LNCAP (cell line): ENCODE data around the gene GUK1.

Experiments
- CTCF ChIP-seq: fragments of 450-650 bp; IDR thresholded peaks from 2 replicates; pipeline ENCODE4 v1.5.1; 2017; ENCODE audit warnings: mild to moderate bottlenecking

Gene GUK1

DNA sequence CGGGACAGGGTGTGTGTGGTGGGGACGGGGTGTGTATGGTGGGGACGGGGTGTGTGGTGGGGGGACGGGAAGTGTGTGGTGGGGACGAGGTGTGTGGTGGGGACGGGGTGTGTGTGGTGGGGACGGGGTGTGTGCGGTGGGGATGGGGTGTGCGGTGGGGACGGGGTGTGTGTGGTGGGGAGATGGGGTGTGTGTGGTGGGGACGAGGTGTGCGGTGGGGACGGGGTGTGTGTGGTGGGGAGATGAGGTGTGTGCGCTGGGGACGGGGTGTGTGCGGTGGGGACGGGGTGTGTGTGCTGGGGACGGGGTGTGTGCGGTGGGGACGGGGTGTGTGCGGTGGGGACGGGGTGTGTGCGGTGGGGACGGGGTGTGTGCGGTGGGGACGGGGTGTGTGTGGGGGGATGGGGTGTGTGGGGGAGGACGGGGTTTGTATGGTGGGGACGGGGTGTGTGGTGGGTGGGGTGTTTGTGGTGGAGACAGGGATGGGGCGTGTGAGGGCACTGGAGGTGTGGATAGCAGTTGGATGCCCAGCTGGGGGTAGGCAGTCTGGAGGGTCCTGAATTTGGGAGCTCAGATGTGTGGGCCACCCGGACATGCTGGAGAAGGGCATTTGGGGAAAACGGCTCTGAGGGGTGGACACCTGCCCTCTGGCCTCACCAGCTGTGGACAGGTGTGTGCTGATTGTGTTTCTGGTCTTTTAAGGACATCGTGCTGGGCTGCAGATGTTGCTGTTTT is 42.4 kb downstream of the GUK1 start:
- no peak for TF ChIP-seq CTCF

DNA sequence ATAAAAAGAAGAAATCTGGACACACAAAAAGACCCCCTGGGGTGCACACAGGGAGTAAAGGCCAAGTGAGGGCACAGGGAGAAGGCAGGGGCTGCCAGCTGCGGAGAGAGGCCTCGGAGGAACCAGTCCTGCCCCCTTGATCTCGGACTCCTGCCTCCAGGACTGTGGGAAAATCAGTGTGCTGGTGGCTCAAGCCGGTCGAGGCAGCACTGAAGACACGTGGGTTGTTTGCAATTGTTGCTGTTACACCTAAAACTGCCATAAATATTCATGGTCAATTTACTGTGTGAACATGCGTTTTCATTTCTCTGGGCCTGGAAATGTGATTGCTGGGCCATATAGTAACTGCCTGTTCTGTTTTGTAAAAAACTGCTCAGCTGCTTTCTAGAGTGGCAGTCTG is 44.1 kb downstream of the GUK1 start:
- TF ChIP-seq CTCF = no peak

DNA sequence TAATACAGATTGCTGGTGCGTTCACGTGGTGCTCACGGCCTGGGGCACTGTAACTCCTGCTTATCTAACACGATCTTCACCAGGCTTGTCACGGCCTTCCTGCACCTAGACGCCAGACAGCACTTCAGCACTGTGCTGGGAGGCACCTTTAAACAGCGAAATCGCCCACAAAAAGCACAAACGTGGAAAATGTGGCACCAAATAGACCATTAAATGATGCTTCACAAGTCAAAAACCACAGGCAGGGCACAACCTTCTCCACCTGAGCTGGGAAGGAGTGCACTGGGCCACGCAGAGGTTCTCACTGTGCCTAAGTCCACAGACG is 45.5 kb downstream of the GUK1 start:
- TF ChIP-seq CTCF = no peak

GRCh38 chr1:228190182-228190581 is 50.1 kb downstream of the GUK1 start:
- TF ChIP-seq CTCF = no peak

DNA sequence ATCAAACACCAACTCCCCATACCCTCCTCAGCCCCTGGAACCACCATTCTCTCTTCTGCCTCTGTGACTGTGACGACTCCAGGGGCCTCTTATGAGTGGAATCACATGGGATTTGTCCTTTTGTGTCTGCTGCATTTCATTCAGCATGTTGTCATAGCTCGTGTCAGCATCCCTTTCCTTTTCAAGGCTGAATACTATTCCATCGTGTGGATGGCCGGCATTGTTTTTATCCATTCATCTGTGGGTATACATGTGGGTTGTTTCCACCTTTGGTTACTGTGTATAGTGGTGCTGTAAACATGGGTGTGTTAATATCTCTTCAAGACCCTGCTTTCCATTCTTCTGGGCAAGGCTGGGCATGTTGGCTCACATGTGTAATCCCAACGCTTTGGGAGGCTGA is 50.7 kb downstream of the GUK1 start:
- no peak for TF ChIP-seq CTCF

DNA sequence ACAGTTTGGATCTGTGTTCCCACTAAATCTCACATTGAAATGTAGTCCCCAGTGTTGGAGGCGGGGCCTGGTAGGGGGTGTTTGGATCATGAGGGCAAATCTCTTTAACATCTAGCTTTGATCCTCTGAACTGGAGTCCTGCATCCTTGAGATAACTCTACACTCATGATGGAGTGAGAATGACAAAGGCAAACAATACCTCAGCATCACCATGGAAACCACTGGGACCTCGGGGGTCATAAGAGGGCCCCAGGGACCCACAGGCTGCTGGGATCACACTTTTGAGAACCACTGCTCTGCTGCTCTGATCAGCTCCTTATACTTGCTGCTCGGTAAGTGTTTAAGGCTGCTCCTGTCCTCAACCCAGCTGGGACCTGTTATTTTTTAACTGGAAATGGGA is 54.4 kb downstream of the GUK1 start:
- no peak for TF ChIP-seq CTCF

DNA sequence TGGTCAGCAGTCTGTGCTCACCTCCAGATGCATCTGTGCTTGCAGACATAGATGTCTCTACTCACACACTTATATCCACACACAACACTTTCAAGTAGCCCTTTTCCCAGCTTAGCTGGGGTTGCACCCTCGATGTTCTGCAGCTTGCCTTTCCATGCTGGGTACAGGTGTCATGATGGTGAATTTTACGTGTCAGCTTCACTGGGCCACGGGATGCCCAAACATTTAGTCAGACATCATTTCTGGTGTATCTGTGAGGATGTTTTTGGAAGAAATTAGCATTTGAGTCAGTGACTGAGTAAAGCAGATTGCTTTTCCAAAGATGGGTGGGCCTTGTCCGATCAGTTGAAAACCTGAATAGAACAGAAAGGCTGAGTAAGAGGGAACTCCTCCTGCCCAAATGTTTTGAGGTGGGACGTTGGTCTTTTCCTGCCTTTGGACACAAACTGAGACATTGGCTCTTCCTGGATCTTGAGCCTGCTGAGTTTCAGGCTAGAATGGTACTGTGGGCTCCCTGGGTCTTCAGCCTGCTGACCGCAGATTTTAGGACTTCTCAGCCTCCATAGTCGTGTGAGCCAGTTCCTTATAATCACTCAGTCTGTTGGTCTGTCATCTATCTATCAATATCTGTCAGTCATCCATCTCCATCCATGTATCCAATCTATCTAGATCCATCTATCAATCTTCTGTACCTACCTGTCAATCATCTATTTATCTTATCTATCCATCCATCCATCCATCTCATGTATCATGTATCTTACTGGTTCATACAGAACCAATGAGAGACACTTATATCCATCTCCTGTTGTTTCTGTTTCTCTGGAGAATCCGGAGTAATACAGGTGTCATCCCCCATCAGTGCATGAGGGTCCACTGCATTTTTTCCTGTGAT is 55.1 kb downstream of the GUK1 start:
- no peak for TF ChIP-seq CTCF
